H9 (cell line): ENCODE data around the gene C1QTNF6. TPM values are rescaled to one million over a fixed set of nuclear protein-coding genes. Genes with fewer than 3 reads are reported as not detected.

Experiments
- DNase-seq: peaks from one replicate; pipeline ENCODE4 v3.0.0-alpha.2; 2017
- H2AFZ ChIP-seq: one replicate; pipeline ENCODE4 v1.6.1; 2013; ENCODE audit warnings: mild to moderate bottlenecking, low read length, control low read depth, moderate library complexity
- H2AK5ac ChIP-seq: 2 replicates; pipeline ENCODE4 v1.6.1; 2013; ENCODE audit warnings: low read length, control low read depth, mixed read lengths; ENCODE audit not compliant: insufficient read length
- H2BK120ac ChIP-seq: one replicate; pipeline ENCODE4 v1.6.1; 2013; ENCODE audit warnings: low read depth, mild to moderate bottlenecking, low read length, control low read depth, inconsistent platforms; ENCODE audit not compliant: poor library complexity, severe bottlenecking
- H2BK12ac ChIP-seq: 2 replicates; pipeline ENCODE4 v1.6.1; 2013; ENCODE audit warnings: low read length, control low read depth, mixed read lengths, low read depth; ENCODE audit not compliant: insufficient read length
- H2BK15ac ChIP-seq: 2 replicates; pipeline ENCODE4 v1.6.1; 2013; ENCODE audit warnings: low read depth, low read length, control low read depth
- H2BK20ac ChIP-seq: one replicate; pipeline ENCODE4 v1.6.1; 2013; ENCODE audit warnings: low read depth, mild to moderate bottlenecking, low read length, control low read depth, inconsistent platforms; ENCODE audit not compliant: poor library complexity, severe bottlenecking
- H2BK5ac ChIP-seq: 2 replicates; pipeline ENCODE4 v1.6.1; 2013; ENCODE audit warnings: low read length, control low read depth, mixed read lengths; ENCODE audit not compliant: insufficient read length
- H3K14ac ChIP-seq: 2 replicates; pipeline ENCODE4 v1.6.1; 2013; ENCODE audit warnings: low read length, control low read depth; ENCODE audit not compliant: insufficient read depth
- H3K18ac ChIP-seq: 2 replicates; pipeline ENCODE4 v1.6.1; 2013; ENCODE audit warnings: low read depth, mild to moderate bottlenecking, mixed read lengths, low read length, control low read depth; ENCODE audit not compliant: insufficient read length
- H3K23ac ChIP-seq: 2 replicates; pipeline ENCODE4 v1.6.1; 2013; ENCODE audit warnings: low read length, control low read depth, mixed read lengths, low read depth; ENCODE audit not compliant: insufficient read length
- H3K23me2 ChIP-seq: 2 replicates; pipeline ENCODE4 v1.6.1; 2013; ENCODE audit warnings: low read depth, mild to moderate bottlenecking, mixed read lengths, low read length, control low read depth; ENCODE audit not compliant: insufficient read length, poor library complexity, severe bottlenecking
- H3K27ac ChIP-seq: 2 replicates; pipeline ENCODE4 v1.5.1; 2013; ENCODE audit warnings: low read length, control low read depth, mixed read lengths, low read depth; ENCODE audit not compliant: insufficient read length
- H3K27me3 ChIP-seq: 2 replicates; pipeline ENCODE4 v1.6.1; 2013; ENCODE audit warnings: low read length, control low read depth, inconsistent platforms; ENCODE audit not compliant: insufficient read depth
- H3K4ac ChIP-seq: 2 replicates; pipeline ENCODE4 v1.6.1; 2013; ENCODE audit warnings: low read depth, mild to moderate bottlenecking, control low read depth, inconsistent platforms, low read length, moderate library complexity
- H3K4me1 ChIP-seq: 2 replicates; pipeline ENCODE4 v1.6.1; 2013; ENCODE audit warnings: low read length, control low read depth, inconsistent platforms; ENCODE audit not compliant: insufficient read depth
- H3K4me2 ChIP-seq: 2 replicates; pipeline ENCODE4 v1.6.1; 2013; ENCODE audit warnings: low read length, control low read depth, mixed read lengths; ENCODE audit not compliant: insufficient read length, insufficient read depth
- H3K56ac ChIP-seq: 2 replicates; pipeline ENCODE4 v1.6.1; 2013; ENCODE audit warnings: low read depth, mild to moderate bottlenecking, mixed read lengths, low read length, control low read depth; ENCODE audit not compliant: insufficient read length
- H3K79me1 ChIP-seq: 2 replicates; pipeline ENCODE4 v1.6.1; 2013; ENCODE audit warnings: low read depth, mild to moderate bottlenecking, moderate library complexity, low read length, control low read depth, inconsistent platforms; ENCODE audit not compliant: insufficient read depth, poor library complexity, severe bottlenecking
- H3K79me2 ChIP-seq: 2 replicates; pipeline ENCODE4 v1.6.1; 2013; ENCODE audit warnings: low read length, control low read depth, inconsistent platforms; ENCODE audit not compliant: insufficient read depth
- H3K9ac ChIP-seq: 2 replicates; pipeline ENCODE4 v1.6.1; 2013; ENCODE audit warnings: low read length, control low read depth, mixed read lengths; ENCODE audit not compliant: insufficient read length; ENCODE audit errors: extremely low read depth
- H3K9me3 ChIP-seq: one replicate; pipeline ENCODE4 v1.6.1; 2013; ENCODE audit warnings: low read depth, low read length, inconsistent platforms; ENCODE audit not compliant: control insufficient read depth
- H3T11ph ChIP-seq: one replicate; pipeline ENCODE4 v1.6.1; 2013; ENCODE audit warnings: mild to moderate bottlenecking, low read length, control low read depth, inconsistent platforms
- H4K20me1 ChIP-seq: one replicate; pipeline ENCODE4 v1.6.1; 2013; ENCODE audit not compliant: control insufficient read depth, insufficient read length, insufficient read depth
- H4K5ac ChIP-seq: 2 replicates; pipeline ENCODE4 v1.6.1; 2013; ENCODE audit warnings: low read depth, mild to moderate bottlenecking, mixed read lengths, low read length, control low read depth; ENCODE audit not compliant: insufficient read length
- H4K8ac ChIP-seq: replicated peaks from 2 replicates; pipeline ENCODE4 v1.6.1; 2013; ENCODE audit warnings: low read length, control low read depth, mixed read lengths, low read depth; ENCODE audit not compliant: insufficient read length
- H4K91ac ChIP-seq: 2 replicates; pipeline ENCODE4 v1.6.1; 2013; ENCODE audit warnings: low read depth, mild to moderate bottlenecking, moderate library complexity, mixed read lengths, low read length, control low read depth; ENCODE audit not compliant: insufficient read length
- H3K27ac Mint-ChIP-seq, 3 experiments: 2 replicates in 2 of 3; 3 replicates in 1 of 3; pipeline ENCODE4 v1.8.0; 2020 to 2021; ENCODE audit warnings: mixed read lengths in 3 of 3, mild to moderate bottlenecking in 1 of 3, moderate library complexity in 1 of 3
- H3K27me3 Mint-ChIP-seq: 2 replicates; pipeline ENCODE4 v1.8.0; 2021; ENCODE audit warnings: low read depth, mild to moderate bottlenecking, moderate library complexity, mixed read lengths
- H3K36me3 Mint-ChIP-seq, 3 experiments: 2 replicates in 2 of 3; 3 replicates in 1 of 3; pipeline ENCODE4 v1.8.0; 2020 to 2021; ENCODE audit warnings: low read depth in 3 of 3, mixed read lengths in 3 of 3; ENCODE audit not compliant: insufficient read depth in 1 of 3
- H3K4me1 Mint-ChIP-seq, 2 experiments: 2 replicates each; pipeline ENCODE4 v1.8.0; 2020; ENCODE audit warnings: mixed read lengths in 2 of 2
- H3K4me3 Mint-ChIP-seq, 2 experiments: 2 replicates in 1 of 2; 3 replicates in 1 of 2; pipeline ENCODE4 v1.8.0; 2020 to 2021; ENCODE audit warnings: mild to moderate bottlenecking in 2 of 2, mixed read lengths in 2 of 2, moderate library complexity in 1 of 2
- H3K9me3 Mint-ChIP-seq, 2 experiments: 2 replicates in 1 of 2; 3 replicates in 1 of 2; pipeline ENCODE4 v1.8.0; 2020; ENCODE audit warnings: mild to moderate bottlenecking in 2 of 2, mixed read lengths in 2 of 2, moderate library complexity in 1 of 2
- CTCF ChIP-seq: fragments of 200-600 bp; sonication (generic); conservative IDR thresholded peaks from 3 replicates; pipeline ENCODE4 v1.8.0; 2021; ENCODE audit warnings: antibody characterized with exemption, mild to moderate bottlenecking
- WGBS: extraction: QIAGEN DNeasy Blood & Tissue Kit; methylation state at CpG from one replicate; pipeline ENCODE4 v1.1.7; 2013; ENCODE audit warnings: missing lambda C conversion rate, low lambda C conversion rate, mixed read lengths; ENCODE audit not compliant: insufficient read length; ENCODE audit errors: extremely low coverage; 5-methylcytosine and 5-hydroxymethylcytosine counted together
- total RNA-seq: library from RNA; stranded (reverse); gene quantifications from 2 replicates; pipeline ENCODE4 v1.2.1, GENCODE V29; 2021

The C1QTNF6 gene
- total RNA-seq, 1 experiment from 2014 or later: 5.0 TPM

DNA sequence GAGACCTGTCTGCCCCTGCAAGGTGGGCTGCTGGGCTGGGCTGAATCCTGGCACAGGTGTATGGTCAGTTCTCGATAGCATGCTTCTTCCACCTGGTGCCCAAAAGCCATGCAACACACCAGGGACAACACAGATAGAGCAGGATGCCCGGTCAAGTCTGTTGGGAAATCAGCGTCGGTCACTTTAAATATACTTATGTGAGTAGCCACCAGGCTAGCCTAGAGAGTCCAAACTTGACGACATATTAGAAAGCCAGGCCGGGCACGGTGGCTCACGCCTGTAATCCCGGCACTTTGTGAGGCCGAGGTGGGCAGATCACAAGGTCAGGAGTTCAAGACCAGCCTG is 8.9 kb downstream of the C1QTNF6 start:
- no peaks in the 10 kb centered on the region; a peak in 1 of 7 replicates for H3K36me3 Mint-ChIP-seq
- Histone ChIP-seq H3K56ac (no peak overlapping the region), H2BK20ac (no peak overlapping the region), H2BK12ac (no peak overlapping the region), H2AFZ (no peak overlapping the region), H3K18ac (no peak overlapping the region), H4K20me1 (no peaks in the 10 kb centered on the region), H3K4me1 (no peaks in the 10 kb centered on the region), H3K27me3 (no peaks in the 10 kb centered on the region), H3T11ph (no peak overlapping the region), H3K79me2 (no peaks in the 10 kb centered on the region), H3K4me2 (no peak overlapping the region), H3K23me2 (no peaks in the 10 kb centered on the region), H3K9ac (no peak overlapping the region), H2AK5ac (no peak overlapping the region), H2BK15ac (no peak overlapping the region), H4K8ac (no peak overlapping the region), H2BK120ac (no peak overlapping the region), H3K14ac (no peak overlapping the region), H3K23ac (no peak overlapping the region), H4K91ac (no peak overlapping the region), H3K27ac (no peak overlapping the region), H3K4ac (no peak overlapping the region), H3K9me3 (no peaks in the 10 kb centered on the region), H3K79me1 (no peaks in the 10 kb centered on the region), H4K5ac (no peak overlapping the region), H2BK5ac (no peak overlapping the region)
- no peaks in the 10 kb centered on the region; a peak in 1 of 5 replicates for H3K9me3 Mint-ChIP-seq
- WGBS: no CpG with 5 or more reads among the region's 10 CpGs
- peaks cover 31% of the 10 kb centered on the region for H3K27me3 Mint-ChIP-seq
- no peak overlapping the region for H3K4me3 Mint-ChIP-seq
- DNase-seq: no peak
- no peak for TF ChIP-seq CTCF
- peaks cover 21 to 49% of the 10 kb centered on the region in 2 experiments for H3K4me1 Mint-ChIP-seq
- no peak overlapping the region; a peak in 2 of 7 replicates for H3K27ac Mint-ChIP-seq
